Stimulated activated naive CD8-positive, alpha-beta T cell treated with anti-CD3 and anti-CD28 coated beads, Interleukin-15, Interleukin-2, amounts not matched to agents 100 ng/mL and 50 ng/mL, for 24 hours (primary cell): Measurements from ENCODE around the gene NKX1-1.

Experiments used
- H3K27ac Mint-ChIP-seq: one replicate; pipeline ENCODE4 v1.8.0; 2021; ENCODE audit warnings: mild to moderate bottlenecking, mixed read lengths
- H3K27me3 Mint-ChIP-seq: one replicate; pipeline ENCODE4 v1.8.0; 2021; ENCODE audit warnings: mixed read lengths
- H3K36me3 Mint-ChIP-seq: one replicate; pipeline ENCODE4 v1.8.0; 2021; ENCODE audit warnings: low read depth, mixed read lengths
- H3K4me1 Mint-ChIP-seq: one replicate; pipeline ENCODE4 v1.8.0; 2021; ENCODE audit warnings: low read depth, mixed read lengths
- H3K4me3 Mint-ChIP-seq: one replicate; pipeline ENCODE4 v1.8.0; 2021; ENCODE audit warnings: mild to moderate bottlenecking, mixed read lengths
- H3K9me3 Mint-ChIP-seq: one replicate; pipeline ENCODE4 v1.8.0; 2021; ENCODE audit warnings: mixed read lengths

The NKX1-1 gene

DNA sequence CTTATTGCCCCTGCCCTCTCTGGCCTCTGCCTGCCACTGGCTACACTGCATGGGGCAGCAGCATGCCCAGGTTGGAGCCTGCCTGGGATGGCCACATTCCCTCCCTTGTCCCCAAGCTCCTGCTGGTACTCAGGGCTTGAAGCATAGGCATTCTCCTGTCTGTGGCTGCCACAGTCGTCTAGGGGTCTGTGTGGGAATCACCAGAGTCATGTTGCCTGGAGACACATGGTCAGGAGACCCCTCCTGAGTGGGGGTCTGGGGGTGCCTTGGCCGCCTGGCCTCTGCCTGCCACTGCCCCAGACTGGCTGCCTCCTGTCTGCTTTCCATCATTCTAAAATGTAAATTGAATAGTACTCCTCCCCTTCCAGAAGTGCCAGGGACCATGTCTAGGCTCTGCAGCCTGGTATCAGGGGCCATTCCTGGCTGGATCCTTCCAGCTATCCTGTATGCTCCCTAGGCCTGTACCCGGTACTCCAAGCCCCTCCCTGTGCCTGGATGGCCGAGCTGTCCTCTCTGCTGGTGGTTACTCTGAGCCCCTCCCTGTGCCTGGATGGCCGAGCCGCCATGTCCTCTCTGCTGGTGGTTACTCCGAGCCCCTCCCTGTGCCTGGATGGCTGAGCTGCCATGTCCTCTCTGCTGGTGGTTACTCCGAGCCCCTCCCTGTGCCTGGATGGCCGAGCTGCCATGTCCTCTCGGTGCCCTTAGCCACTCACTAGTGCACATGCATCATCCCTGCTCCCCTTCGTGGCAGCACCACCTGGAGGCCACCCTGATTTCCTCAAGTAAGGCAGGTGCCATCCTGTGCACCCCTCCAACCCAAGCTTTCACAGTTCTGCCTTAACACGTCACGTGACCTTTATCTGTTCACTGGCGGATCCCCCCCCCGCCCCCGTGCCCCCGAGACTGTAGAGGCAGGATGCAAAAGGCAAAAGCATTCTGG is 5.5 kb upstream of the NKX1-1 start:
- Mint-ChIP-seq H3K9me3 (no peaks in the 10 kb centered on the region), H3K4me1 (peaks cover 11% of the 10 kb centered on the region), H3K4me3 (no peak overlapping the region), H3K36me3 (no peaks in the 10 kb centered on the region), H3K27me3 (peaks cover 77% of the 10 kb centered on the region), H3K27ac (no peak overlapping the region)

DNA sequence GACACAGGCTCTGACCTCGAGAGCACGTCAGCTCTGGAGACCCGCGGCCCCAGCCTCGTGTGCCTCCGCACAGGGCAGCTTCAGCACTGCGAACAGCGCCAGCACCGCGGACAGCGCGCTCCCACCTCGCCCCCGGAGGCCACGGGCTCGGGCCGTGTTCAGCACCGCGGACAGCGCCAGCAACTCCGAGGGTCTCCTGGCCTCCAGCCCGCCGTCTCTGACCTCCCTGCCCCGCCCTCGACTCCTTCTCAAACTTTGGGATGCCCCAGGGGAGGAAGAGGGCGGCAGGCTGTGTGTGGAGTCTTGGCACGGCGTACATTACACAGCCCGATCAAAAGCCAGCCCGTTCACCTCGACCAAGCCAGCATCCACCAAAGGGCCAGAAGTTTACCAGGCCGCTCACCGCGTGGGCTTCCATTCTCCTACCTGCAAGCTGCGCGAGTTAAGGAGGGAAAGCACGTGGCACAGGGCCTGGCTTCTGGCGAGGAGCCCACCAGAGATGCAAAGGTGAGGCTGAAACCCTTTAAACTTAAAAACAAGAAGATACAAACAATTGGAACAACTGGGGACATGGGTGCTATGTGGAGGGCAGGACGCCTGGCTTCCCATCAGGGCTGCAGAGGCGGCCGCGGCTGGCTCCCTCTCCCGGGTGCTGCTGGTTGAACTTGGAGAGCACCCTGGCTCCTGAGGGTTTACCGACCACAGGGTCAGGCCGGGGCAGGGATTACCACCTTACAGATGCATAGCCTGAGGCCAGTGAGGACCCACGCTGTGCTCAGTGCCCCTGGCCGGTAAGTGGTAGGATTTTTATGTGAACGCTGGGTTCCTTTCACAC is 4.5 kb upstream of the NKX1-1 start:
- Mint-ChIP-seq H3K27me3 (peaks cover 69% of the 10 kb centered on the region), H3K4me1 (peaks cover 11% of the 10 kb centered on the region), H3K9me3 (no peaks in the 10 kb centered on the region), H3K36me3 (no peaks in the 10 kb centered on the region), H3K4me3 (no peak overlapping the region), H3K27ac (no peak overlapping the region)

DNA sequence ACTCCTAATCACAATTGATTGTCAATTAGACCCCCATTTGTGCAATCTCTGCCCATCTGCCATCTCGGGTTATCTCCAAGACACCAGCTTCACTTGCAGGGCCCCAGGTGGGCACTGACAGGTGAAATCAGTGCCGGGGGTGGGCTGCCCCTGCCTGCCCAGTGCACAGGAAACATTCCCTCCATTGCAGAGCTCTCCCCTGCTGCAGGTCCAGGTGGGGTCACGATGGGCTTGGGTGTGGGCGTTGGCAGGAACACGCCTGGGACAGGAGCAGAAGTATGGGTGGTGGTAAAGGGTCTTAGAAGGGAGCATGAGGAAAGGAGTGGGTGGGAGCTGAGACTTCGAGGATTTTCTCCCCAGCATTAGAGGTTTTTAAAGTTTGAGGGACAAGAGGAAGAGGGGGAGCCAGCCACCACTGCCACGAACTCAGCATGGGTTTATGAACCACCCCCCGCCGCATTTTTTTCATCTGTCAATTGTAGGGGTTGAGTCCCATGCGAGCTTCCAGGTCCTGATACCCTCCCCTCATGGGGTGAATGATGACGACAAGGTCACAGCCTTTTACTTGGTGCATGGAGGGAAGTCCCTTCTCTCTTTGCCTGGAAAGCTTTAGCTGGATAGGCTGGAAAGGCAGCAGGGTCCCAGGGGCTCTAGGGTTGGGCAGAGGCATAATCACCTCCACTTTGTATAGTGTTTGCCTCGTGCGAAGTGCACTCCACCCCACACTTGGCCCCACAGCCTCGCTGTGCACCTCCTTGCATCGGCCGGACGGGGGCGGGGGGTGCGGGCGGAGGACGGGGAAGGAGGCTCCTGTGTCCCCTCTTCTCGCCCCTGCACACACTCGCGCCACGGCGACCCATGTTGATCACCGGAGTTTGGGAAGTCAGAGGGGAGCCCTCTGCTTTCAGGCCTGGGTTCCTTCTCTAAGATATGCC is 3.5 kb upstream of the NKX1-1 start:
- Mint-ChIP-seq H3K27ac (no peak overlapping the region), H3K4me1 (peaks cover 7% of the 10 kb centered on the region), H3K36me3 (no peaks in the 10 kb centered on the region), H3K9me3 (no peaks in the 10 kb centered on the region), H3K4me3 (no peak overlapping the region), H3K27me3 (peaks cover 66% of the 10 kb centered on the region)

DNA sequence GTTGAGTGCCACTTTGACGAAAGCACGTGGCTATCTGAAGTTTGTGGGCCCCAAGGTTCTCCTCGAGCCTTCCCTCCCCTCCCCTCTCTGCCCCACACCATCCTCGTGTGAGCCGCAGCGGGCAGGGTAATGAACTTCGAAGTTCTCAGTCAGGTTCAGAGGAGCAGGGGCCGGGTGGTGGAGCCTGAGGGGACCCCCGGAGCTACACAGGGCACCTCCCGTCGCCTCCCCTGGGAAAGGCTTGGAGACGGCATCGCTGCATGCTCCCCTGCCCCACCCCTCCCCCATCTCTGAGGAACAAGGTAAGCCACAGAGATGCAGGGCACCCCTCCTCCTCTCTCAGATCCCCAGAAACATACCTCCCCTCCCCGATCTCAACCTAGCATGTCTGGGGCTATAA is 2.8 kb upstream of the NKX1-1 start:
- H3K9me3 Mint-ChIP-seq = no peaks in the 10 kb centered on the region
- peaks cover 67% of the 10 kb centered on the region for H3K27me3 Mint-ChIP-seq
- no peak overlapping the region for H3K27ac Mint-ChIP-seq
- H3K36me3 Mint-ChIP-seq = no peaks in the 10 kb centered on the region
- no peak overlapping the region for H3K4me3 Mint-ChIP-seq
- H3K4me1 Mint-ChIP-seq = peaks cover 7% of the 10 kb centered on the region

DNA sequence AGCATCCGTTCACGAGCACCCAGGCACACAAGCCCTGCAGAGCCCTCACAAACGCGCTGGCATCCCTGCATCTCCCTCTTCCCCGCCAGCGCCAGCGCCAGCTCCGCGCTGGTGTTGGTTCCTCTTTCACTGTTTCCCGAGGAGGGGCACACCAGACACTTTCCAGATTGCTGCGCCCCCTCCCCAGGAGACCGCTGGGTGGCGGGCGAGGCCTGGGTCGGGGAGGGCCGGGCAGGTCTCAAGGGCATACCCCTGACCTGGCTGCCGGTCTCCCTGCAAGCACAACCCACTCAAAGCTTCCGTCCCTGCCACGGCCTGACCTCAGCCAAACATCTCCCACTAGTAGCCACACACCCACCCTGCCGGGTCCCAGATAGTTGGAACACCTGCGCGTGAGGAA is 2.2 kb upstream of the NKX1-1 start:
- Mint-ChIP-seq H3K4me3 (no peak overlapping the region), H3K36me3 (no peaks in the 10 kb centered on the region), H3K9me3 (no peaks in the 10 kb centered on the region), H3K27me3 (peaks cover 65% of the 10 kb centered on the region), H3K27ac (peak overlapping the region; percentile 59), H3K4me1 (peaks cover 7% of the 10 kb centered on the region)

DNA sequence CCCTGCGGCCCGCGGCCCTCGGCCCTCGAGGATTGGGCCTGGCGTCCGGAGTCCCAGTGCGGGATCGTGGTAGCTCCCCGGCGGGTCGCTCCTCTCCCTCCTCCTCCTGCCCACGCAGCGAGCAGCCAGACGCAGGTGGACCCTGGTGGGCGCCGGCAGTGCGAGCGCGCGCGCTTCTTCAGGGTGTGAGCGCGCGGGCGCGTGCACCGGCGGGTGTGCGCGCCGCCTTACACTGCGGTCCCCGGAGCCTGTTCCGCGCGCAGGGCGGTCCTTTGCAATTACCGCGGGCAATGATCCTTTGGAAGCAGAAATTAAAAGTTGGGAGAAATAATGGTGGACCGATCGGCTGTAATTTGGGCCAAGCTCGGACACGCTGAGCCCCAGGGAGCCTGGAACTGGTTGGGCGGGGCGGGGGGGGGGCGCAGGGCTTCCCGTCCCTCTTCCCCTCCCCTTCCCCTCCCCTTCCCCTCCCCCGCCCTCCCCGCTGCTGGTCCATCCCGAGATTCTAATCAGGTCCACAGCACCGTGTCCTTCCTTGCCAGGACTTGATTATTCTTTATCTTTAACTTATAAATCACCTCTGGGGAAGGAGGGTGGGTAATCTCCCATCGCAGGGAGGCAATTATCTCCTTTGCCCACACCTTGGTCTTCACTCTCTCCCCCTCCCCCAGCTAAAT is 1.6 kb upstream of the NKX1-1 start:
- peak overlapping the region; percentile 9 for H3K27ac Mint-ChIP-seq
- H3K9me3 Mint-ChIP-seq = no peaks in the 10 kb centered on the region
- peaks cover 60% of the 10 kb centered on the region for H3K27me3 Mint-ChIP-seq
- no peaks in the 10 kb centered on the region for H3K36me3 Mint-ChIP-seq
- H3K4me1 Mint-ChIP-seq = peaks cover 7% of the 10 kb centered on the region
- H3K4me3 Mint-ChIP-seq = no peak overlapping the region

DNA sequence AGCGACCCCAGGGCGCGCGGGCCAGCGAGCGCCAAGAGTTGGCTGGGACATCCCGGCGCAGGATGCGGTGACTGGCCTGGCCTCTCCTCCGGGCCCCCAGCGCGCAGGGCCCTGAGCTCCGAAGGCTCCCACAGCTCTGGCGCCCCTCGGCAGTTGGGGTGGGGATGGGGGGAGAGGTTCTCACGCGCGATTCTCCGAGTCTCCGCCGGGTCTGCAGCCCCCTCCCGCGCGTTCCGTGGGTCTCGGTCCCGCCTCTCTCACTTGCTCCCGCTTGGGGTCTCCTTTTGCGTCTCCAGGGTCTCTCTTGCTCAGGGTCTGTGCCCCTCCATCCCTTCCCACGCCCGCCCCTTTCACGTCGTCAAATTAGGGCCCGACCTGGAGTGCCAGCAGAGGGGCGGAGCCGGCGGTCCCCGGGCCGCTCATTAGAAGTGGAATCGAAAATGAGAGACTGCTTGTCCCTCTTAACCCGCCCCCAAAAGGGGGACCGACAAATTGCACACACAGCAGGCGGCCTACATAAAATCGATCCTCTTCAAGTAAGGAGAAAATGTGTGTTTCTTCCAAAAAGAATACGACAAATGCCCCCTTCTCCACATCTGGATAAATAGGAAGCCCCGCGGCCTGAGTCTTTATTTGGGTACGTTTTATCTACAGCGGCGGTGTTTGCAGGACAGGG is 877 bp upstream of the NKX1-1 start:
- Mint-ChIP-seq H3K36me3 (no peaks in the 10 kb centered on the region), H3K27me3 (peaks cover 59% of the 10 kb centered on the region), H3K4me3 (no peak overlapping the region), H3K9me3 (no peaks in the 10 kb centered on the region), H3K4me1 (peaks cover 7% of the 10 kb centered on the region), H3K27ac (no peak overlapping the region)

DNA sequence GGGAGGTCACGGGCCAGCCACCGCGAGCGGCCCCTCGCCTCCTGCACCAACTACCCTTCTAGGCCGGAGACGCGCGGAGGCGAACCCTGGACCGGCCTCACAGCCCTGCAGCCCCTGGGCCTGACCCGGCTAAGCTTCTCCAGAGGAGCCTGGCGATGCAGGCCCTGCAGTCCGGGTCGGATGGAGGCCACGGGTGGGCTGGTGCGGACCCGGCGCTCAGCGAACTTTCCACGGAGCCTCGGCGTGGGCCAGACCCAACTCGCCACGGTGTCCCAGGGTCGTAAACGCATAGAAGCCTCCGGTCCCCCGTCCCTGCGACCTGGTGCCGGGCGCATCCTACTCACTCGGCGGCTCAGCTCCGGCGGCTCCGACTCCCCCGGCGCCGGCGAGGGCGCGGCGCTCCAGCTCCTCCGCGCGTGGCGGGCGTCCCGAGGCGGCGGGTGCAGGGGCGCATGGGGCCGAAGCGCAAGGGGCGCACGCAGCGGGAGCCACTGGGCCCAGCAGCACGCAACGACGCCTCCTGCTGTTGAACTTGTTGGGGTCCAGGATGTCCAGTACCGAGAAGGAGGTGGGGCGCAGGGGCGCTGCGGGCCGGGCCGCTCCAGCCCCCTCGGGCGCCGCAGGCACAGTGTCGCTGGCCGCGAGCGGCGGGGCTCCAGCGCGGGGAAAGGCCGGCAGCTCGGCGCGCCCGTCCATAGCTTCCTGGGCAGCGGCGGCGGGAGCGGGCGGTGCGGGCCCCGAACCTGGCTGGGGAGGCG is 427 bp downstream of the NKX1-1 start:
- Mint-ChIP-seq H3K27me3 (peaks cover 52% of the 10 kb centered on the region), H3K9me3 (no peaks in the 10 kb centered on the region), H3K27ac (no peak overlapping the region), H3K4me1 (peaks cover 7% of the 10 kb centered on the region), H3K36me3 (no peaks in the 10 kb centered on the region), H3K4me3 (no peak overlapping the region)

DNA sequence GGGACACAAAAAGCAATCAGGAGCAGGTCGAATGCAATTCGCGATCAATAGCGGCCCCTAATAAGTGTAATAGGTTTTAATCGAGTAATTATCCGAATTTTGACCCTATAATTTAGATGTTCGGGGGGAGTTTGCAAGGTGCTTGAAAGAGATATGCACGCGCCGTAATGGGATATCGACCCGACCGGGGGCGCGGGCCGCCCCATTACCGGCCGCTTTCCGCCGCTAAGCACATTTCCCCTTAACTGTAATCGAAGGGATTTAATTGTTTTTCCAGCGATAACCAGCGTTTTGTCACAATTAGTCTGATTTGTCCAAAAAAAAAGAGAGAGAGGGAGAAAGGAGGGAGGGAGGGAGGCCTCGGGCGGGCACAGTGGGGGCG is 997 bp downstream of the NKX1-1 start:
- Mint-ChIP-seq H3K4me3 (no peak overlapping the region), H3K27me3 (peaks cover 53% of the 10 kb centered on the region)

DNA sequence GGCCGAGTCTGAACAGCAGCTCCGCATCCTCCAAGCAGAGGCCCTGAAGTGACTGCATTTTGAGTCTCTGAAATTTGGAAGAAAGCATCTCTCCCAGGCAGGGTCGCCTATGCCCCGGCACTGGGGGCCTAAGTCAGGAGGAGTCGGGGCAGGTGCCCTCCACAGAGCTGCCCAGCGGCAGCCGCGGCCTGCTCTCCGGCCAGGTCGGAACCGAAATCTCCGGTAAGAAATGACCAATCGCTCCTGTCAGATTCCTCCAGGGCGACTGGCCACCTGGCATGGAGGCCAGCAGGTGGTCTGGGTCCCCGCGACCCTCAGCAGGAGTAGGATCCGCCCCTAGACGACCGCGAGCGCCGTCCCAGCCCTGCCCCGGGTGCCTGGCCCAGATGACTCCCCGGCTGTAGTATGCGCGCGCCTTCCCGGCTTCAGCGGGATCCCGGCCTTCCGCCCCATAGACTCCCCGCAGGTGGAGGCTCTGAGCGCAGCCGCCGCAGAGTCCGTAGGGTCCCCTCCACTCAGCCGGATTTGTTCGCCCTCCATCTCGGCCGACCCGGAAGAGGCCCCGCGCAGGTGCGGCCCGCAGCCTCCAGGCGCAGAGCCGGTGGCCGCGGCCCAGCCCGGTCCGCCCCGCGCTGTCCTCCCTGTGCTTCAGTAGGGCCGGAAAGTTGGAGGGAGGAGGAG is 1.5 kb downstream of the NKX1-1 start:
- Mint-ChIP-seq H3K9me3 (no peaks in the 10 kb centered on the region), H3K4me3 (no peak overlapping the region), H3K36me3 (no peaks in the 10 kb centered on the region), H3K27ac (no peak overlapping the region), H3K4me1 (peaks cover 7% of the 10 kb centered on the region), H3K27me3 (peaks cover 52% of the 10 kb centered on the region)

More for the DNA sequence above, 997 bp downstream of the NKX1-1 start:
- H3K27ac Mint-ChIP-seq = no peak overlapping the region
- no peaks in the 10 kb centered on the region for H3K9me3 Mint-ChIP-seq
- H3K36me3 Mint-ChIP-seq = no peaks in the 10 kb centered on the region
- peaks cover 7% of the 10 kb centered on the region for H3K4me1 Mint-ChIP-seq

DNA sequence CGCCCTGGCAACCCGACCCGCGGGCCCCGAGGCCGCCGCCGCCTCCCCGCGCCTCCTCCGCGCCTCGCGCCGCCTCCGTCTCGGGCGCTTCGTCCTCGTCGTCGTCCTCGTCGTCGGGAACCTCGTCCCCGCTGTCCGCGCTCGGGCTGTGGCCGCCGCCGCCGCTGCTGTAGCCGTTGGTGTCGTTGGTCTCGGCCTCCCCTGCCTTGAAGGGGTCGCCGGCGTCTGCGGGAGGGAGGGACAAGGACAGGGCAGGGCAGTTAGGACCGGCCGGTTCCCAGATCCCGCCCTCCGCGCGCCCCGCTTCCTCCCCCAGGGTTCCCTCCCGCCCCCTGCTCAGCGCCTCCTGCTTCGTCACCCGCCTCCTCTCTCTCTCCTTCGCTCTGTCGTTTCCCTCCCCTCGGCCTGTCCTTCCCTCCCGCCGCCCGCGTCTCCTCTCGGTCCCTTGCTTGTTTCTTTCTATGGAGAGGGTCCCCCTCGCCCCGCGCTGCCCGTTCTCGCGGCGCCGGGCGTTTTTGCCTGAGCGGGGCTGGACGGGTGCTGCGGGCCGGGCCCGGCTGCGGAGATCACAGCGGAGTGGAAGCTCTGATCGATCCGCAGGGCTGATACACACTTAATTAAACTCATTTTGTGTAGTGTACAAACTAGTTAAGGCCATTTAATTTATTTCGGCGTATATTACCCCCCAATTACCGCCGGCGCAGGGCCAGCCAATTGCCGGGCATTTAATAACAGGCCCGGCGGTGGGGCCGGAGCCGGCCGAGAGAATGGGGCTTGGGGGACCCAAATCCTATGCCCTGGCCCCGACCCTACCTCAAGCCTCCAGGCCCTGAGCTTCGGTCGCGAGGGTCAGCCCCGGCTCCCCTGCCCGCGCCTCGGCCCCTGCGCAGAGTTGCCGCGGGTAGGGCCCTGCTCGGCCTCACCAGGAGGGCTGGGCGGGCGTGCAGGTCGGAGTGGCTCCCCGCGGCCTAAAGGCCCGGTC is 2.4 kb downstream of the NKX1-1 start:
- no peaks in the 10 kb centered on the region for H3K36me3 Mint-ChIP-seq
- no peaks in the 10 kb centered on the region for H3K9me3 Mint-ChIP-seq
- H3K27me3 Mint-ChIP-seq = peaks cover 46% of the 10 kb centered on the region
- H3K27ac Mint-ChIP-seq = no peak overlapping the region
- peaks cover 7% of the 10 kb centered on the region for H3K4me1 Mint-ChIP-seq
- H3K4me3 Mint-ChIP-seq = no peak overlapping the region

DNA sequence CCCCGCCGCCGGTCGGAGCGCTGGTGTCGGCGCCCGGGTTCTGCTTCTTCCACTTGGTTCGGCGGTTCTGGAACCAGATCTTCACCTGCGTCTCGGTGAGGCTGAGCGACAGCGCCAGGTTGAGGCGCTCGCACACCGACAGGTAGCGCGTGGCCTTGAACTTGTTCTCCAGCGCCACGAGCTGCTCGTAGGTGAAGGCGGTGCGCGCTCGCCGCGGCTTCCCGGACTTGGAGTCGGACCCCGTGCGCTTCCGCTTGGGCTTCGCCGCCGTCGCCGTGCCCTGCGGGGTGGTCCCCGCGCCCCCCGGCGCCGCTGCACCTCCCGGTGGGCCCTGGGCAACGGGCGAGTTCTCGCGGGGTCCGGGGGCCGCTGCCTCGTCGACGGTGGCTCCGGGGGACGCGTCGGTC is 3.1 kb downstream of the NKX1-1 start:
- no peak overlapping the region for H3K27ac Mint-ChIP-seq
- peaks cover 39% of the 10 kb centered on the region for H3K27me3 Mint-ChIP-seq
- no peaks in the 10 kb centered on the region for H3K9me3 Mint-ChIP-seq
- H3K36me3 Mint-ChIP-seq = no peaks in the 10 kb centered on the region
- peaks cover 3% of the 10 kb centered on the region for H3K4me1 Mint-ChIP-seq
- no peak overlapping the region for H3K4me3 Mint-ChIP-seq
